NT2/D1 (cell line): Measurements from ENCODE around the gene SLC16A4.

Source experiments
- SUZ12 ChIP-seq: IDR thresholded peaks from 2 replicates; pipeline ENCODE4 v1.6.1; 2011; ENCODE audit not compliant: insufficient read length, insufficient read depth; ENCODE audit errors: extremely low read depth
- YY1 ChIP-seq: IDR thresholded peaks from 2 replicates; pipeline ENCODE4 v1.6.1; 2011; ENCODE audit not compliant: insufficient read length, insufficient read depth

DNA sequence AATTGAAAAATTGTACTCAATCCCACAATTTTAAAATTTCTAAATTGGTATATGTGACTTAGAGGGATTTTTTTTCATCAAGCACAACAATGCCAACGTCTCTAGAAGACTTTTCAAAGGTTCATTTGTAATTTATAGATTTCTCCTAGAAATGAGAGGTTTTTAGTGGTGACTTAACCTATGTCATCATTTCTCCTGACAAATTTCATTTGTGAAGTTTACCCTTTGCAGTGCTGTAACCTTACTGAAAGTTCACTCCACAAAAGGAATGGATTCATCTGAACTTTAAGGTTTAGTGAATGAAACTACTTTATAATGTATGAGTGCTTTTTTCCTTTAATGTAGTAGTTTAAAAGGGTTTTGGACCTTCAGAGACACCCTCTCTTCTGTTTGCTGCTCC is 35.5 kb downstream of the SLC16A4 start:
- TF ChIP-seq YY1, result no peak
- no peak for TF ChIP-seq SUZ12
